Right renal pelvis (tissue), 4 donors: Measurements from ENCODE around the gene EXOC2. TPM values are rescaled to one million over a fixed set of nuclear protein-coding genes. Genes with fewer than 3 reads are reported as not detected.

Source experiments
- DNase-seq, 4 donors: peaks; one replicate each; pipeline ENCODE4 v3.0.0-alpha.2; 2013; ENCODE audit warnings: low read depth in 4 of 4, low spot score in 3 of 4, missing footprints in 1 of 4
- polyA plus RNA-seq, 4 donors: library from polyadenylated mRNA; unstranded; fragments of 120-200 nt; gene quantifications; one replicate each; pipeline ENCODE4 v1.2.1, GENCODE V29; 2013; ENCODE audit not compliant: insufficient read length in 4 of 4

Gene EXOC2
- polyA plus RNA-seq: 10 to 100 TPM; 22.3 to 26.1 (median 24.8) TPM

GRCh38 chr6:692858-693722, at the start of gene EXOC2:
Gene EXOC2, minus strand, starts transcription at chr6:693139. Its CDS starts 55,321 bp downstream, at chr6:637818.
- peak; percentile 58 to 75 (median 66) for DNase-seq

GRCh38 chr6:741410-742339, 48.7 kb upstream of the EXOC2 start:
- DNase-seq: no peak

GRCh38 chr6:736657-737446, 43.9 kb upstream of the EXOC2 start:
- DNase-seq: no peak

- DNase-seq: no peak
These were observed 40.7 kb upstream of the EXOC2 start for GRCh38 chr6:733431-734219.

- DNase-seq: no peak
These were observed 39.0 kb upstream of the EXOC2 start for GRCh38 chr6:731924-732323.

- DNase-seq: no peak
These were observed 36.8 kb upstream of the EXOC2 start for GRCh38 chr6:729606-730320.

- DNase-seq: no peak
These were observed 34.9 kb upstream of the EXOC2 start for GRCh38 chr6:727856-728255.

- DNase-seq: no peak
These were observed 30.6 kb upstream of the EXOC2 start for GRCh38 chr6:723540-723939.

GRCh38 chr6:722608-723007, 29.7 kb upstream of the EXOC2 start:
- DNase-seq: no peak

- DNase-seq: peak; percentile 40 to 57 (median 47)
These were observed 29.2 kb upstream of the EXOC2 start for GRCh38 chr6:722077-722524.

- no peak for DNase-seq
These were observed 25.4 kb upstream of the EXOC2 start for GRCh38 chr6:718345-718744.

- DNase-seq: no peak
These were observed 24.2 kb upstream of the EXOC2 start for GRCh38 chr6:717135-717534.

GRCh38 chr6:715709-716491, 23.0 kb upstream of the EXOC2 start:
- no peak for DNase-seq

GRCh38 chr6:714100-714499, 21.2 kb upstream of the EXOC2 start:
- no peak for DNase-seq

GRCh38 chr6:713351-713750, 20.4 kb upstream of the EXOC2 start:
- no peak for DNase-seq

GRCh38 chr6:712805-713204, 19.9 kb upstream of the EXOC2 start:
- no peak for DNase-seq

GRCh38 chr6:711925-712324, 19.0 kb upstream of the EXOC2 start:
- no peak for DNase-seq
